ENCODE data around the gene ERFL.
"Not testable (repeated sequence)": the region's sequence is repeated elsewhere in the genome, so short reads cannot be mapped to it uniquely, and the experiment has no call there.

The ERFL gene

DNA sequence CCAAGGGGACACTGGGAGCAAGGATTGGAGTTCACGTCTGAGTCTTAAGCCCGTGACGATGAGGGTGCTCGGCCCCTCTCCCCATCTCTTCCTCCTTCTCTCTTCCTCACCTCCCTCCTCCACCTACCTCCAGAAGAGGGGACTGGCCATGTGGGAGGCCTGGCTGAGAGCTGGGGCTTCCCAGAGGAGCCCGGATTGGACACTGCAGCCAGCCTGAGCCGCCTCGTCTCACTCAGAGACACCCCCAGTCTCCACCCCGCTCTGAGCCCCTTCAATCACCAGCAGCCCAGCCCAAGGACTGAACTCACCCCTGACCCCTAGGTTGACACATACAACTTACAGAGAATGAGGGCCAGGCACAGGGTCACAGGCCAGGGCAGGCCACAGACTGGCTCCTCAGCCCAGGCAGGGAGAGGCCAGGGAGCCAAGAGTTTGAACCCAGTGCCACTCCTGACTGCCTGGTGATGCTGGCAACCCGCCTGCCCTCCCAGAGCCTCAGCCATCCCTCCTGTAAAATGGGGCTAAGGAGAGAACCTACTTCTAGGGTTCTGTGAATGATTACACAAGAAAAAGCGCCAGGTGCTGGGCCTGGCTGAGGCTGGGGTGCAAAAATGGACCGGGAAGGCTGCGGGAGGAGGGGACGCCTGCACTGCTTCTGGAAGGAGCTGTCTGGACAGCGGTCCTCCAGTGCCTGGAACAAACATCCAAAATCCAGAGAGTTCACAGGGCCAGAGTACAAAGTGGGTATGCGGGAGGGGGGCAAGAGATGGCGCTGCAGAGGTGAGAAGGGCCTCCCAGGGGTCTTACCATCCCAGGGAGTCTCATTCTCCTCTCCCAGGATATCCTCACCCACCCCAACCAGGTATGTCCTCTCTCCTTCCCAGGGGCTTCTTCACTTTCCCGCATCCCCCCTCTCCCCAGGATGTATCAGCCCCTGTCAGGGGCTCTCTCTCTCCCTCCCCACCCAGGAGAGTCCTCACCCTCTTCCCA, 50.0 kb downstream of the ERFL start:
- DNase-seq (ENCODE audit: low read depth, low spot score) = no peak

GRCh38 chr19:41876847-41877832, 51.1 kb downstream of the ERFL start, which contains the start of gene CD79A:
CD79A (plus strand) TSS chr19:41877279; CDS start chr19:41877305, 26 bp downstream.
- no peak for DNase-seq (ENCODE audit: low read depth, low spot score)

GRCh38 chr19:41875973-41876372, 52.3 kb downstream of the ERFL start:
- not testable (repeated sequence) for DNase-seq (ENCODE audit: low read depth, low spot score)

- no peak for DNase-seq (ENCODE audit: low read depth, low spot score)
Observed at GRCh38 chr19:41872775-41873647, 55.2 kb downstream of the ERFL start.

- no peak for DNase-seq (ENCODE audit: low read depth, low spot score)
Observed at GRCh38 chr19:41872384-41872774, 55.9 kb downstream of the ERFL start.

GRCh38 chr19:41871573-41872383, 56.5 kb downstream of the ERFL start:
- no peak for DNase-seq (ENCODE audit: low read depth, low spot score)

- no peak for DNase-seq (ENCODE audit: low read depth, low spot score)
Observed at GRCh38 chr19:41870401-41870873, 57.8 kb downstream of the ERFL start.

- DNase-seq (ENCODE audit: low read depth, low spot score) = no peak
Observed at GRCh38 chr19:41869374-41869955, 58.8 kb downstream of the ERFL start.

DNA sequence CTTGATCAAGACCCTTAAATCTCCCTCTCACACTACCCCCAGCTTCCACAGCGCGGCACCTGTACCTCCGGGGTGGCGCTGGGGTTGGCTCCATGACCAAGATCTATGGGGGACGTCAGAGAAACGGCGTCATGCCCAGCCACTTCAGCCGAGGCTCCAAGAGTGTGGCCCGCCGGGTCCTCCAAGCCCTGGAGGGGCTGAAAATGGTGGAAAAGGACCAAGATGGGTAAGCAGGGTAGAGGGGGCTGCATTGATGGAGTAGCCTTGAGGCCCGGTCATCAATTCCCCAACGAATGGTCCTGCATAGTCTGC, 59.3 kb downstream of the ERFL start:
- no peak for DNase-seq (ENCODE audit: low read depth, low spot score)

DNA sequence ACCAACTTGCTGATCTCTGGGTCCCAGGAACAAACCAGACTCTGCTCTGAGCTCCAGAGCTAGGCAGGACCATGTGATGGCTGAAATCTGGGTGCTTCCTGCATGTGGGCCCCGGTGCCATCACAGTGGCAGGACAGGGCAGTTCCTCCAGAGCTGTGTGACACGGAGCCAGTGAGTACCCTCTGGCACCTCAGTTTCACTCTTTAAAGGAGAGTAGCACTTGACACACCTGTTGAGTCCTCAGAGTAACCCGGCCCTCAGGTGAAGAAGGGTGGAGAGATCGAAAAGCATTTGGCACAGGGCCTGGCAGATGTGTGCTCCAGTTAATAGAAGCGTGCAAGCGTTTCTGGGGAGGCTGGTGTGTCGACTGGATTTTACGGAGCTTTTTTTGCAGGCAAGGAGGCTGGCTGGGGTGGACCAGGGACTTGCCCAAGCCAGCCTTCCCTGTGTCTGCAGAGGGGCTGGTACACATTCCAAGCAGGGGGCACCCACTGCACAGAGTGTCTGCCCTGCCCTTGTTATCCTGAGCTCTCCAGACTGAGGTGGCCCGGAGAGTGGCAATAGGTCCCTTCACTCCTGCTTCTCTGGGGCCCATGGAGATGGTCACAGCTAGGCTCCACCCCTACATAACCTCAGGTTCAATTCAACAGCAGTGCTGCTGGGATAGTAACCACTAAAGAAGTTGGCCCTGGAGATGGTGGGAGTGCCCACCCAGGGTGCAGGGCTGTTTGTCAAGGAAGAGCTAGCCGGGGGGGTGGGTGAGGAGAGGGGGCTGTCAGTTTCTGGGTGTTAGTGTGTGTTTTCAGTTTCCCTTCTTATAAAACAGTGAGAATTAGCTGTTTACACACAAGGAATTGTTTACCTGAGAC, 59.9 kb downstream of the ERFL start:
- DNase-seq (ENCODE audit: low read depth, low spot score) = no peak

- no peak for DNase-seq (ENCODE audit: low read depth, low spot score)
Observed at GRCh38 chr19:41866284-41866683, 62.0 kb downstream of the ERFL start.

GRCh38 chr19:41864374-41864773, 63.9 kb downstream of the ERFL start:
- no peak for DNase-seq (ENCODE audit: low read depth, low spot score)

DNA sequence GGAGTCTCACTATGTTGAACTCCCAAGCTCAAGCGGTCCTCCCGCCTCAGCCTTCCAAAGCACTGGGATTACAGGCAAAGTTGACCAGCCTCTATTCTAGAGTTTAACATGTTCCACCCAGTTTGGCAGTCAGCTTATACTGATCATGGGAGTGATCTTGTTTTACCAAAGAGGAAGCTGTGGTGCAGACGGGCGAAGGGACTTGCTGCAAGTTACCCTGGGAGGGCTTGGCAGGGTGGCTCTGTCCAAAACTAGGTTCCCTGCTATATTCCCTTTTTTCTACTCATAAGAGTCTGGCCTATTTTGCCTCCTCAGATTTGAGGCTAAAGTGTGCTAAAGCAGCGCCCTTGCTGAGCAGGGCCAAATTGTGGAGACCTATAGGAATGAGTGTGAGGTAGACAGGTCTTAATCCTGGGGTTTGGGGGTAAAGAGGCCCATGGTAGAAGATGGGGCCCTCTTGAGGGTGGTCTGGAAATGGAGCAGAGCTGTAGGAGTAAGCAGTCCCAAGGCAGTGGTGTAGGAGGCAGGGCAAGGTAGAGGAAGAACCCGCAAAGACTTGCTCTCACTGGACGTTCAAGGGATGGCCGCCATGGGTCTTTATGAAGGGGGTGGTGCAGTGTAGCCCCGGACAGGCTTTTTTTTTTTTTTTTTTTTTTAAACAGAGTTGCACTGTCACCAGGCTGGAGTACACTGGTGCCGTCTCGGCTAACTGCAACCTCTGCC, 64.9 kb downstream of the ERFL start:
- no peak for DNase-seq (ENCODE audit: low read depth, low spot score)

DNA sequence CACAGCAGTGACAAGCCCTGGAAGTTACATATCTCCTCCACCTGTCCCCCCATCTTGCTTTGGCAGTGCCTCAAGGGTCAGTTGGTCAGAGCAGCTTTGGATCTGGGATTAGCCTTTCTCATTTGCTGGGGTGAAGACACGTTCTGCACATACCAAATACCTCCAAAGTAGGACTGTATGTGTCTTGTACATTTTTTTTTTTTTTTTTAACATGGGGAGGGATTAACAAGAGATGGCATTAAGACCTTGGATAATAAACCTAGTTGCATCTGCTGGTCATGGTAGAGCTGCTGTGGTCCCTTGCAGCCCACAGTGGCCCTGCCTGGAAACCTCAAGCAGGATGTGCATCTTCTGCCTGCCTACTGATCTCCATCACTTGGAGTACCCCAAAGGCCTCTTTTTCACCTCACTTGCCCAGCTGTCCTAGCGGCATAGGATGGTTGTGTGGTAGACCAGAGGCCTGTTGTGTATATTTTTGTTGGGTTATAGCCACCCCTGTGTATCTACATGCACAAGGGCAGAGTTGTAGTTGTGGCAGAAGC, 65.7 kb downstream of the ERFL start:
- no peak for DNase-seq (ENCODE audit: low read depth, low spot score)

DNA sequence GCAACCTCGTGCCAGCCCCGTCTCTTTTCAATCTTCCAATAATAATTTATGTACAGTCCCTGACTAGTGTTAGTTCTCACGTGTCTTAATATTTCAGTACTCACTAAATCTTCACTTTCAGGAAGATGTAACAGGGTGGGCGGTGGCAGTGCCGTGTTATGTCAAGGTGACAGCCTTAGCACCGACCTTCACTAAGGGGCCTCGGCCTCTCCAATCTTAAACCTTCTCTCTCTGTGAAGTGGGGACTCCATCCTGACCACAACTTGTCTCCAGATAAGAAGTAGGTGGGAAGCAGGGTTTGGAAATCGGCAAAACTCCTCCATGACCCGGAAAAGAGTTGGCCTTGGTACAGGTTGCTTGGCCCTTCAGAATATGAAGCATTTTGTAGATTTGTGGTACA, 66.4 kb downstream of the ERFL start:
- no peak for DNase-seq (ENCODE audit: low read depth, low spot score)

- no peak for DNase-seq (ENCODE audit: low read depth, low spot score)
Observed at GRCh38 chr19:41861116-41861768, 67.0 kb downstream of the ERFL start.

DNA sequence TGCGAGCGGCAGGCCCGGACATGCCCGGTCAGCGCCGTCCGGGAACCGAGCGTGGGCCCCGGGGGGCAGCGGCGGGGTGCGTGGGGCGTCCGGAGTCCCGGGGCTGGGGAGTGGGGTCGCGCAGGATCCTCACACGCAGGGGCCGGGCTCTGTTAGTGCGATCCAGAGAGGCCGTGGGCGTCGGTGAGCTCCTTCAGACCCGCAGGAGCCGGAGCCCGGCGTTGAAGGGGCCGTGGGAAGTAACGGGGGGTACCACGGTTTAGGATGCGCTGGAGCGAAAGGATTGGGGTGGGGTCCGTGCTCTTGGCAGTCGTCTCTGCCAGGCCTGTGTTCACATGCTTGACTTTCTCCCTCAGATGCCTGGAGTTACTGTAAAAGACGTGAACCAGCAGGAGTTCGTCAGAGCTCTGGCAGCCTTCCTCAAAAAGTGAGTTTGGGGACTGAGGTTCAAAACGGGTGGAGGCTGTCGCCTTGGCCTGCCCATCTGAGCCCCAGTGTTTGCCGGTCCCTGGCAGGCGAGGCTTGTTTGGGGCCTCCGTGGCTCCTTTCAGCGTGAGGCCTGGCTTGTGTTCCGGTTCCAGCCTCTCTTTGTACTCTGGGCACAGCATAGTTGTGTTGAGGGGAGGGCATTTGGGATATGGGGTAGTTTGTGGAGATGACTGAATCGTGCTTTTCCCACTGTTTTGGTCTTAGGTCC, 67.7 kb downstream of the ERFL start:
- DNase-seq (ENCODE audit: low read depth, low spot score) = no peak

Data from activated naive CD8-positive, alpha-beta T cell treated with anti-CD3 and anti-CD28 coated beads, Interleukin-2, amount 50 U/mL, for 16 hours (primary cell).